Measurements from ENCODE around the gene PIGV.
"Not testable (repeated sequence)": the region's sequence is repeated elsewhere in the genome, so short reads cannot be mapped to it uniquely, and the experiment has no call there.

Gene PIGV

GRCh38 chr1:26833432-26834405 lies 46.0 kb downstream of the PIGV start:
- Histone ChIP-seq H3K4me1 (ENCODE audit: low read length) (peaks cover 54% of the 10 kb centered on the region), H3K27ac (ENCODE audit: low read length) (peak overlapping the region; percentile 95), H3K27me3 (replicated peaks; ENCODE audit: insufficient read depth, low read length) (no peaks in the 10 kb centered on the region), H2AFZ (ENCODE audit: low read length) (0 out of 2 replicates have a peak overlapping the region, but pooled peaks have one; percentile 18), H3K36me3 (replicated peaks; ENCODE audit: insufficient read depth, low read length) (no peaks in the 10 kb centered on the region), H3K79me2 (ENCODE audit: low read length) (peaks cover 70% of the 10 kb centered on the region), H4K20me1 (ENCODE audit: insufficient read depth, low read length) (no peaks in the 10 kb centered on the region), H3K9me3 (replicated peaks; ENCODE audit: insufficient read depth, low read length) (no peaks in the 10 kb centered on the region), H3K9ac (ENCODE audit: low read length) (peak overlapping the region; percentile 68), H3F3A (ENCODE audit: insufficient read depth, low read length) (peaks cover 38% of the 10 kb centered on the region), H3K4me3 (ENCODE audit: low read length) (peak overlapping the region; percentile 21), H3K9me2 (replicated peaks; ENCODE audit: insufficient read depth, low read length) (no peaks in the 10 kb centered on the region), H3K4me2 (ENCODE audit: low read depth, low read length) (peak overlapping the region; percentile 71)
- peak; percentile 94 for DNase-seq
- no peak for TF ChIP-seq EZH2phosphoT487 (IDR thresholded peaks at IDR 0.05; ENCODE audit: low read length)
- TF ChIP-seq CTCF (IDR thresholded peaks at IDR 0.05; ENCODE audit: low read length): peak; percentile 52

- not testable (repeated sequence) for H3K9me2 ChIP-seq (replicated peaks; ENCODE audit: insufficient read depth, low read length); H3K4me2 ChIP-seq (ENCODE audit: low read depth, low read length); H3K4me3 ChIP-seq (ENCODE audit: low read length); DNase-seq; H4K20me1 ChIP-seq (ENCODE audit: insufficient read depth, low read length); H2AFZ ChIP-seq (ENCODE audit: low read length); H3K27me3 ChIP-seq (replicated peaks; ENCODE audit: insufficient read depth, low read length); H3K36me3 ChIP-seq (replicated peaks; ENCODE audit: insufficient read depth, low read length); H3K9me3 ChIP-seq (replicated peaks; ENCODE audit: insufficient read depth, low read length); H3K9ac ChIP-seq (ENCODE audit: low read length)
- Histone ChIP-seq H3K79me2 (ENCODE audit: low read length) (peaks cover 62% of the 10 kb centered on the region), H3K27ac (ENCODE audit: low read length) (peak overlapping the region; percentile 96; the same call in 1 of the 2 replicates), H3F3A (ENCODE audit: insufficient read depth, low read length) (peaks cover 43% of the 10 kb centered on the region), H3K4me1 (ENCODE audit: low read length) (peaks cover 48% of the 10 kb centered on the region)
Observed at GRCh38 chr1:26837665-26838064, 49.9 kb downstream of the PIGV start.

GRCh38 chr1:26838474-26839338 lies 51.0 kb downstream of the PIGV start:
- Histone ChIP-seq H3K27me3 (replicated peaks; ENCODE audit: insufficient read depth, low read length) (no peaks in the 10 kb centered on the region), H3K9me2 (replicated peaks; ENCODE audit: insufficient read depth, low read length) (no peaks in the 10 kb centered on the region), H3K9ac (ENCODE audit: low read length) (peak overlapping the region; percentile 56), H3K27ac (ENCODE audit: low read length) (peak overlapping the region; percentile 96), H3K4me3 (ENCODE audit: low read length) (no peak overlapping the region), H4K20me1 (ENCODE audit: insufficient read depth, low read length) (no peaks in the 10 kb centered on the region), H3K79me2 (ENCODE audit: low read length) (peaks cover 68% of the 10 kb centered on the region), H3F3A (ENCODE audit: insufficient read depth, low read length) (peaks cover 35% of the 10 kb centered on the region), H3K4me2 (ENCODE audit: low read depth, low read length) (peak overlapping the region; percentile 56), H3K9me3 (replicated peaks; ENCODE audit: insufficient read depth, low read length) (no peaks in the 10 kb centered on the region), H3K4me1 (ENCODE audit: low read length) (peaks cover 40% of the 10 kb centered on the region), H3K36me3 (replicated peaks; ENCODE audit: insufficient read depth, low read length) (no peaks in the 10 kb centered on the region), H2AFZ (ENCODE audit: low read length) (no peak overlapping the region)
- no peak for TF ChIP-seq EZH2phosphoT487 (IDR thresholded peaks at IDR 0.05; ENCODE audit: low read length)
- TF ChIP-seq EZH2 (optimal IDR thresholded peaks at IDR 0.05; ENCODE audit: low read depth, low read length): no peak
- peak; percentile 38 for TF ChIP-seq CTCF (IDR thresholded peaks at IDR 0.05; ENCODE audit: low read length)
- DNase-seq: peak; percentile 96

Measured in MM.1S (cell line).